Right lobe of liver (tissue), 6 donors: ENCODE results near the gene MCTP1. TPM values are rescaled to one million over a fixed set of nuclear protein-coding genes. Genes with fewer than 3 reads are reported as not detected.

Source experiments
- ATAC-seq, 4 donors: fragments of 200-7000 bp; cut with Tn5 transposase; one replicate each; pipeline ENCODE4 v1.9.1; 2020; ENCODE audit warnings: mild to moderate bottlenecking in 4 of 4, moderate library complexity in 4 of 4
- DNase-seq, 3 donors: peaks; one replicate each; pipeline ENCODE4 v3.0.0-alpha.2; 2020
- H3K27ac ChIP-seq, 3 donors: fragments of 200-600 bp; one replicate each; pipeline ENCODE4 v1.8.0; 2022
- H3K27me3 ChIP-seq, 2 donors: fragments of 200-600 bp; one replicate each; pipeline ENCODE4 v1.8.0; 2022
- H3K36me3 ChIP-seq, 4 donors: fragments of 200-600 bp; sonication (generic) in 1 of 4; one replicate each; pipeline versions ENCODE4 v1.5.1 to v1.8.0; 2017 to 2022; ENCODE audit warnings: control low read depth in 1 of 4
- H3K4me1 ChIP-seq, 4 donors: fragments of 200-600 bp; sonication (generic) in 1 of 4; one replicate each; pipeline versions ENCODE4 v1.5.1 to v1.8.0; 2017 to 2022; ENCODE audit warnings: control low read depth in 1 of 4
- H3K4me3 ChIP-seq, 3 donors: fragments of 200-600 bp; one replicate each; pipeline ENCODE4 v1.8.0; 2022
- H3K9me3 ChIP-seq, 4 donors: fragments of 200-600 bp; sonication (generic) in 1 of 4; one replicate each; pipeline versions ENCODE4 v1.5.1 to v1.8.0; 2017 to 2022; ENCODE audit warnings: control low read depth in 1 of 4
- POLR2A ChIP-seq: fragments of 450-650 bp; IDR thresholded peaks from one replicate; pipeline ENCODE4 v1.6.1; 2017; ENCODE audit warnings: antibody characterized with exemption, mild to moderate bottlenecking
- WGBS: methylation state at CpG from one replicate; pipeline ENCODE4 v1.1.6; 2018; ENCODE audit warnings: low coverage, low lambda C conversion rate; ENCODE audit not compliant: insufficient coverage; ENCODE audit errors: missing lambda C conversion rate; 5-methylcytosine and 5-hydroxymethylcytosine counted together
- intact Hi-C, 2 donors: fragments of 100-400 bp; cut with DNase I; formaldehyde crosslinking; loops; one replicate each; pipeline versions ENCODE4 v1.11.2 to v1.14.1; 2022
- total RNA-seq, 6 experiments: library from RNA; depleted of rRNA in 2 of 6; stranded (reverse); fragments of >200 nt in 2 of 6; fragmentation: NEBNext Ultra II Directional in 3 of 6; extraction: Animal tissue kit (Norgen Biotek cat#: 25700) in 3 of 6; gene quantifications; one replicate each; pipeline versions ENCODE4 v1.1.0 to v1.2.4, GENCODE V29; 2016 to 2023
- TF ChIP-seq, protein P1 (sequence below), 4 donors: fragments of 200-600 bp in 3 of 4; fragments of 450-650 bp in 1 of 4; IDR thresholded peaks; one replicate each; pipeline versions ENCODE4 v1.5.1 to v1.8.0; 2016 to 2022; ENCODE audit warnings: antibody characterized with exemption in 4 of 4, mild to moderate bottlenecking in 2 of 4
- donor health status: DM: no; HTN: yes; CAD: no.
- donor health status: DM: no; HTN: no; CAD: no.
- donor health status: DM: no; HTN: no; CAD: no.
- donor health status: DM: no; HTN: yes; CAD: no.
- donor health status: DM: no; HTN: yes; CAD: no.

The MCTP1 gene
- total RNA-seq, 6 experiments from 2014 or later: 1.2 to 5.9 (median 3.5) TPM

DNA sequence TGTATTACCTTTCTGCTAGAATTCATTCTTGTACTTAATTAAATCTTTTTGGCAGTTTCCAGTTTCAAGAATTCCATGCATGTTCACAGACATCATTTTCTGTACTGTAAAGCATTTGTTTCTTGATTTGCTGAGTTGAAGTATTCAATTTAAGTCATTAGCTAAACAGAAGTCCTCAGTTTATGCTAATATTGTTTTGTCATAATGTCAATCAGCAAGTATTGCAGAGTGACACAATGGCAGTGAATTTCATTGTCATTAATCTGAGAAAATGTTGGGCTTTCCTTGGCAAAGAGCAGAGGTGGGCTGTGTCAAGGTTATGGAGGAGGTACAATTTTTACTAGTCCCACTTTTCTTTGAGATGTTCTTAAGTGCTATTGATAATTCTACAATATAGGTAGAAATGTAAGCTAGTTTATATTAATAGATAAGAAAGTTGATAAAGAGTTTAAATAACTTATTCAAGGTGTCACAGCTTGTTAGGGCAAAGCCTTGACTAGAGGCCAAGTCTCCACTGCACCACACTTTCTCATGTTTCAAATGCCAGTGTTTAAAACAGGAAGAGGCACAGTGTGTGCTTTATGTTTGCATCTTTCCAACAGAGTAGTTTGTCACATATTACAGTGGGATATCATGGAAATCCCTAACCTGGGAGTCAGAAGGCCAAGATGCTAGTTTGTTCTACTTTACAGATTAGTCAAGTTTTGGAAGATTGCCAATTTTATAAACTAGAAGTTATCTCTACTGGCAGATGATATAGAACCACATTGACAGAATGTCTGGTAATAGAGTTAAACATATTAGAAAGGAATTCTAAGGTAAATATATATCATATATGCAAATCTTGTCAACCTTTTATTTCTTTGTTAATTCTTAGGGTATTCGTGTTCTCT lies 610.2 kb downstream of the MCTP1 start:
- intact Hi-C loops: no loop called here
- 81% methylated on average over 1 of the region's 1 CpG for WGBS
- H3K36me3 ChIP-seq: no peaks in the 10 kb centered on the region

DNA sequence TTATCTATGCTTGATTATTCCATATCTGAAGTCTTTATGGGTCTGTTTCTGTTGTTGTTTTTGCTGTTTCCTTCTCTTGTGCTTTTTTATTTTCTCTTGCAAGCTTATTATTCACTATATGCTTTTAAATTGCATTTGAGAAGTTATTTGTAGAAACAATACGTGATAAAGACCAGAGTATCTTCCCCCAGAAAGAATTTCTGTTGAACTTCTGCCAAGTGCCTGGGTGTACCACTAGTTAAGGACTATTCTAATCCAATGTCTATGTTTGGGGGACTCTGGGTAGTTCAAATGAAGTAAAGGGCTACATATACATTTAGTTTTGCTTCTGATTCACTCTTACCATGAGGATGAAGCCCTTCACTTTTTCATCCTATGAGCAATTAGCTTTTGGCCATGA lies 612.1 kb downstream of the MCTP1 start:
- no peak for DNase-seq
- TF ChIP-seq POLR2A: no peak
- TF ChIP-seq, protein P1, sequence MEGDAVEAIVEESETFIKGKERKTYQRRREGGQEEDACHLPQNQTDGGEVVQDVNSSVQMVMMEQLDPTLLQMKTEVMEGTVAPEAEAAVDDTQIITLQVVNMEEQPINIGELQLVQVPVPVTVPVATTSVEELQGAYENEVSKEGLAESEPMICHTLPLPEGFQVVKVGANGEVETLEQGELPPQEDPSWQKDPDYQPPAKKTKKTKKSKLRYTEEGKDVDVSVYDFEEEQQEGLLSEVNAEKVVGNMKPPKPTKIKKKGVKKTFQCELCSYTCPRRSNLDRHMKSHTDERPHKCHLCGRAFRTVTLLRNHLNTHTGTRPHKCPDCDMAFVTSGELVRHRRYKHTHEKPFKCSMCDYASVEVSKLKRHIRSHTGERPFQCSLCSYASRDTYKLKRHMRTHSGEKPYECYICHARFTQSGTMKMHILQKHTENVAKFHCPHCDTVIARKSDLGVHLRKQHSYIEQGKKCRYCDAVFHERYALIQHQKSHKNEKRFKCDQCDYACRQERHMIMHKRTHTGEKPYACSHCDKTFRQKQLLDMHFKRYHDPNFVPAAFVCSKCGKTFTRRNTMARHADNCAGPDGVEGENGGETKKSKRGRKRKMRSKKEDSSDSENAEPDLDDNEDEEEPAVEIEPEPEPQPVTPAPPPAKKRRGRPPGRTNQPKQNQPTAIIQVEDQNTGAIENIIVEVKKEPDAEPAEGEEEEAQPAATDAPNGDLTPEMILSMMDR (IDR thresholded peaks at IDR 0.05): no peak
- 81% methylated on average over 1 of the region's 1 CpG for WGBS
- no peak for ATAC-seq
- H3K36me3 ChIP-seq: no peaks in the 10 kb centered on the region
- intact Hi-C loops: no loop called here
- H3K27ac ChIP-seq: no peak overlapping the region
- H3K27me3 ChIP-seq: no peaks in the 10 kb centered on the region
- no peaks in the 10 kb centered on the region for H3K9me3 ChIP-seq
- no peak overlapping the region for H3K4me3 ChIP-seq
- H3K4me1 ChIP-seq: no peaks in the 10 kb centered on the region

More for the DNA sequence above, 610.2 kb downstream of the MCTP1 start:
- Histone ChIP-seq H3K27ac (no peak overlapping the region), H3K4me3 (no peak overlapping the region), H3K27me3 (no peaks in the 10 kb centered on the region), H3K9me3 (no peaks in the 10 kb centered on the region), H3K4me1 (no peaks in the 10 kb centered on the region)
- TF ChIP-seq, protein P1 (IDR thresholded peaks at IDR 0.05): no peak
- no peak for TF ChIP-seq POLR2A
- no peak for DNase-seq
- ATAC-seq: no peak

DNA sequence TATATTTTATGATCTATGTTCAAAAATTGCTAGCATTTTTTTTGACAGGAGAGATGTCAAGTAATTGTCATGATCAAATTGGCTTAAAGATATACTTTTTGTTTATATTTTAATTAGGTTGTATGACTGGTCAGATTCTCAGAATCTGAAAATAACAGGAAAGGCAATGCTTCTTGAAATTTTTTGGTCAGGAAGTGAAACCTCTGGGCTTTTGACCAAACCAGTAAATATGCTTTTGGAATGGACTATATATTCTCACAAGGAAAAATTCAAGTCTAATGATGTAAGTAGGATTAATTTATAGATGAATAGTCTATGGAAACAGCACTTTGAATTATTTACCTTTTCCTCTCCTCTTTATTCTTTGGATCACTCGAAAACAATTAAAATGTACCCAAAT lies 614.2 kb downstream of the MCTP1 start:
- ATAC-seq (no peak), DNase-seq (no peak)
- intact Hi-C loops: no loop called here
- Histone ChIP-seq H3K27me3 (no peaks in the 10 kb centered on the region), H3K4me1 (no peaks in the 10 kb centered on the region), H3K36me3 (no peaks in the 10 kb centered on the region), H3K9me3 (no peaks in the 10 kb centered on the region), H3K4me3 (no peak overlapping the region), H3K27ac (no peak overlapping the region)
- TF ChIP-seq, protein P1 (IDR thresholded peaks at IDR 0.05): no peak
- TF ChIP-seq POLR2A: no peak
- WGBS: 71% methylated on average over 1 of the region's 1 CpG

DNA sequence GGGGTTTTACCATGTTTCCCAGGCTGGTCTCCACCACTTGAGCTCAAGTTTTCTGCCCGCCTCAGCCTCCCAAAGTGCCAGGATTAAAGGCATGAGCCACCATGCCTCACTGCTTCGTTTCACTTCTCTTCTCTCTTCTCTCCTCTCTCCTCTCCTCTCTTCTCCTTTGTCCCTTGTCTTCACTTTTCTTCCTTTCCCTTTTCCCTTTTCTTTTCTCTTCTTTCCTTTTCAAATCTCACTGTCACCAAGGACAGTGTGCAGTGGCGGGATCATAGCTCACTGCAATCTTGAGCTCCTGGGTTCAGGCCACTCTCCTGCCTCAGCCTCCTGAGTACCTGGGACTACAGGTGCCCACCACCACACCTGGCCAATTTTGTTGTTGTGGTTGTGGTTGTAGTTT lies 617.0 kb downstream of the MCTP1 start:
- ATAC-seq: no peak
- intact Hi-C loops: no loop called here
- Histone ChIP-seq H3K9me3 (no peaks in the 10 kb centered on the region), H3K27me3 (no peaks in the 10 kb centered on the region), H3K4me1 (no peaks in the 10 kb centered on the region), H3K27ac (no peak overlapping the region), H3K4me3 (no peak overlapping the region), H3K36me3 (no peaks in the 10 kb centered on the region)
- 93% methylated on average over 2 of the region's 3 CpGs for WGBS
- DNase-seq: no peak
- TF ChIP-seq POLR2A: no peak
- TF ChIP-seq, protein P1 (IDR thresholded peaks at IDR 0.05): no peak
